MCF 10A (cell line): ENCODE results near the gene ZNF518A. TPM values are rescaled to one million over a fixed set of nuclear protein-coding genes. Genes with fewer than 3 reads are reported as not detected.

ENCODE experiments used
- BruUV-seq: library from RNA; stranded (reverse); fragments of 400-500 nt; replicated peaks from 2 replicates; lab custom pipeline; 2021; lab: Mats Ljungman, UMichigan
- CTCF ChIA-PET: fragments of 300-600 bp; sonication (Branson Sonifier 250); formaldehyde crosslinking; extraction: SDS; loops from one replicate; lab custom pipeline; 2021; ENCODE audit warnings: antibody characterized with exemption, inconsistent platforms; lab: Yijun Ruan, JAX
- POLR2A ChIA-PET: fragments of 300-600, 350-650 bp; sonication (Branson Sonifier 250); formaldehyde crosslinking; extraction: SDS; loops from one replicate; lab custom pipeline; 2020; ENCODE audit warnings: antibody characterized with exemption, inconsistent platforms; lab: Yijun Ruan, JAX
- DNase-seq: peaks from one replicate; pipeline ENCODE4 v3.0.0-alpha.2; 2018; ENCODE audit not compliant: unreplicated experiment
- H3K27ac Mint-ChIP-seq: one replicate; pipeline ENCODE4 v1.8.0; 2022; ENCODE audit warnings: mild to moderate bottlenecking, low read depth, mixed read lengths; ENCODE audit not compliant: unreplicated experiment
- H3K27me3 Mint-ChIP-seq: one replicate; pipeline ENCODE4 v1.8.0; 2022; ENCODE audit warnings: mixed read lengths; ENCODE audit not compliant: insufficient read depth, unreplicated experiment
- H3K36me3 Mint-ChIP-seq: one replicate; pipeline ENCODE4 v1.8.0; 2022; ENCODE audit warnings: mild to moderate bottlenecking, moderate library complexity, mixed read lengths; ENCODE audit not compliant: insufficient read depth, unreplicated experiment
- H3K4me1 Mint-ChIP-seq: one replicate; pipeline ENCODE4 v1.8.0; 2022; ENCODE audit warnings: mixed read lengths; ENCODE audit not compliant: insufficient read depth, unreplicated experiment
- H3K4me3 Mint-ChIP-seq: one replicate; pipeline ENCODE4 v1.8.0; 2022; ENCODE audit warnings: mild to moderate bottlenecking, moderate library complexity, mixed read lengths; ENCODE audit not compliant: unreplicated experiment
- H3K9me3 Mint-ChIP-seq: one replicate; pipeline ENCODE4 v1.8.0; 2022; ENCODE audit warnings: mixed read lengths; ENCODE audit not compliant: unreplicated experiment
- intact Hi-C: fragments of 100-400 bp; cut with micrococcal nuclease; formaldehyde crosslinking; loops from 2 replicates; pipeline ENCODE4 v1.14.1; 2022
- total RNA-seq: library from RNA; stranded (reverse); gene quantifications from 2 replicates; pipeline ENCODE4 v1.2.3, GENCODE V29; 2022
- TF ChIP-seq, protein P1 (sequence below): fragments of 200-600 bp; IDR thresholded peaks from one replicate; pipeline ENCODE4 v1.8.0; 2022; ENCODE audit warnings: antibody characterized with exemption, mild to moderate bottlenecking; ENCODE audit not compliant: unreplicated experiment

ZNF518A gene
- total RNA-seq, 1 experiment from 2014 or later, result 14.7 TPM

DNA sequence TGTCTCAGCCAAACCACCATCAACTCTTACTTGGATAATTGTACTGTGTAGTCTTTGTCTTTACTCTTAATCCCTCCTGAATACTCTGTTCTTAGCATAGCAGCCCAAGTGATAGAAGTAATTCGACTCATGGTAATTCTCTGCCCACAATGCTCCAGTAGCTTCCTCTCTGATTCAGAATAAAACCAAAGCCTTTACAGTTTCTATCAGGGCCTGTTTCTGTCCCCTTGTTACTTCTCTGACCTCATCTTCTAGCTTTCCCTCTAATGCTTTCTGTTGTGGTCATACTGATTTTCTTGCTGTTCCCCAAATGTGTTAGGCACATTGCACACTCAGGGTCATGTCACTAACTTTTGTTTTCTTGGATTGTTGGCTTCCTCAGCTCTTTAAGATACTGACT lies 8.0 kb downstream of the ZNF518A start:
- TF ChIP-seq, protein P1, sequence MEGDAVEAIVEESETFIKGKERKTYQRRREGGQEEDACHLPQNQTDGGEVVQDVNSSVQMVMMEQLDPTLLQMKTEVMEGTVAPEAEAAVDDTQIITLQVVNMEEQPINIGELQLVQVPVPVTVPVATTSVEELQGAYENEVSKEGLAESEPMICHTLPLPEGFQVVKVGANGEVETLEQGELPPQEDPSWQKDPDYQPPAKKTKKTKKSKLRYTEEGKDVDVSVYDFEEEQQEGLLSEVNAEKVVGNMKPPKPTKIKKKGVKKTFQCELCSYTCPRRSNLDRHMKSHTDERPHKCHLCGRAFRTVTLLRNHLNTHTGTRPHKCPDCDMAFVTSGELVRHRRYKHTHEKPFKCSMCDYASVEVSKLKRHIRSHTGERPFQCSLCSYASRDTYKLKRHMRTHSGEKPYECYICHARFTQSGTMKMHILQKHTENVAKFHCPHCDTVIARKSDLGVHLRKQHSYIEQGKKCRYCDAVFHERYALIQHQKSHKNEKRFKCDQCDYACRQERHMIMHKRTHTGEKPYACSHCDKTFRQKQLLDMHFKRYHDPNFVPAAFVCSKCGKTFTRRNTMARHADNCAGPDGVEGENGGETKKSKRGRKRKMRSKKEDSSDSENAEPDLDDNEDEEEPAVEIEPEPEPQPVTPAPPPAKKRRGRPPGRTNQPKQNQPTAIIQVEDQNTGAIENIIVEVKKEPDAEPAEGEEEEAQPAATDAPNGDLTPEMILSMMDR, result no peak
- BruUV-seq, result no TSS peak
- CTCF ChIA-PET, result interaction anchor here (0.6 to 0.9 kb wide), 2 partner anchors 92 to 1533 kb away, joined by 3 to 4 read pairs; no protein-coding TSS in a partner anchor
- no peaks in the 10 kb centered on the region for H3K27me3 Mint-ChIP-seq
- no peak overlapping the region for H3K4me3 Mint-ChIP-seq
- H3K27ac Mint-ChIP-seq, result no peak overlapping the region
- H3K9me3 Mint-ChIP-seq, result no peaks in the 10 kb centered on the region
- peaks cover 40% of the 10 kb centered on the region for H3K36me3 Mint-ChIP-seq
- DNase-seq, result no peak
- POLR2A ChIA-PET, result interaction anchor here (0.7 kb wide), 1 partner anchor 31 kb away, joined by 3 read pairs; no protein-coding TSS in a partner anchor
- intact Hi-C loops, result loop anchor here (10.0 kb wide), 1 partner anchor 123 kb away; no protein-coding TSS in a partner anchor
- H3K4me1 Mint-ChIP-seq, result peaks cover 4% of the 10 kb centered on the region

DNA sequence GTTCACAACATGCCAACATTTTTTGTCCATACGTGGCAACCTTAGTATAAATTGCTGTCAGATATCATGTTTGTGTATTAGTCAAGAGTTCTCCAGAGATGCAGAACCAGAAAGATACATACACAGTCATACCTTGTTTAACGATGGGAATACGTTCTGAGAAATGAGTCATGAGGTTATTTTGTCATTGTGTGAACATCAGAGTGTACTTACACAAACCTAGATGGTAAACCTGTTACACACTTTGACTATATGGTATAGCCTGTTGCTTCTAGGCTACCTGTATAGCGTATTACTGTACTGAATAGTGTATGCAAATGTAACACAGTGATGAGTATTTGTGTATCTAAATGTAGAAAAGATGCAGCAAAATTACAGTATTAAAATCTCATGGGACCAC lies 22.3 kb downstream of the ZNF518A start:
- BruUV-seq, result no TSS peak
- no peak overlapping the region for H3K27ac Mint-ChIP-seq
- ChIA-PET CTCF (no interaction called here), POLR2A (no interaction called here)
- H3K36me3 Mint-ChIP-seq, result peaks cover 62% of the 10 kb centered on the region
- intact Hi-C loops, result no loop called here
- no peak overlapping the region for H3K4me3 Mint-ChIP-seq
- no peaks in the 10 kb centered on the region for H3K27me3 Mint-ChIP-seq
- H3K9me3 Mint-ChIP-seq, result no peaks in the 10 kb centered on the region
- no peaks in the 10 kb centered on the region for H3K4me1 Mint-ChIP-seq
- no peak for DNase-seq
- TF ChIP-seq, protein P1, result no peak

DNA sequence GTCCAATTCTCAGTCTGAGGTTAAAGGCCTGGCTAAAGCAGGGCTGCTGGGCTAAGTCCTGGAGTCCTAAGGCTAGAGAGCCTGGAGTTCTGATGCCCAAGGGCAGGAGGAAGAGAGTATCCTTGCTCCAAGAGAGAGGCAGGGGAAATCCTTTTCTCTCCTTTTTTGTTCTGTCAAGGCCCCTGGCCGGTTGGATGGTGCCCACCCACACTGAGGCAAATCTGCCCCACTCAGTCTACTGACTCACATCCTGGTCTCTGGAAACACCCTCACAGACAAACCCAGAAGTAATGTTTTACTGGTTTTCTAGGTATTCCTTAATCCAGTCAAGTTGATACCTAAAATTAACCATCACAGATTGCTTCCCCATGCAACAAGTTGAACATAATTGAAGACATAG lies 23.0 kb downstream of the ZNF518A start:
- no peak for DNase-seq
- H3K36me3 Mint-ChIP-seq, result peaks cover 67% of the 10 kb centered on the region
- BruUV-seq, result no TSS peak
- no peak overlapping the region for H3K27ac Mint-ChIP-seq
- ChIA-PET POLR2A (no interaction called here), CTCF (interaction anchor here (0.6 kb wide), 1 partner anchor 1624 kb away, joined by 5 read pairs; no protein-coding TSS in a partner anchor)
- H3K4me3 Mint-ChIP-seq, result no peak overlapping the region
- intact Hi-C loops, result no loop called here
- no peaks in the 10 kb centered on the region for H3K9me3 Mint-ChIP-seq
- TF ChIP-seq, protein P1, result no peak
- H3K4me1 Mint-ChIP-seq, result no peaks in the 10 kb centered on the region
- H3K27me3 Mint-ChIP-seq, result no peaks in the 10 kb centered on the region

DNA sequence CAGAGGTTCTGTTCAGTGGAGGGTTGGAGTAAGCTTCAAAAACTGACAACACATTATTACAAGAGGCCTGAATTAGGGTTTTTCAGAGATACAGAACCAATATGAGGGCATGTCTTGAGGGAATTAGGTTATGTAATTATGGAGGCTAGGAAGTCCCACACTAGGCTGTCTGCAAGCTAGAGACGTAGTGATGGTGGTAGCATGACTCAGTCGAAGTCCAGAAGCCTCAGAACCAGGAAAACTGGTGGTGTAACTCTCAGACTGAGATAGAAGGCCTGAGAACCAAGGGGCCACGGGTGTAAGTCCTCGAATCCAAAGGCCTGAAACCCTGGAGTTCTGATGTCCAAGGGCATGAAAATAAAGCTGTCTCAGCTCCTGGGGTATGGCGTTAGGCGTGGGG lies 35.6 kb downstream of the ZNF518A start:
- Mint-ChIP-seq H3K4me1 (no peaks in the 10 kb centered on the region), H3K27ac (no peak overlapping the region), H3K4me3 (no peak overlapping the region), H3K36me3 (no peaks in the 10 kb centered on the region), H3K27me3 (no peaks in the 10 kb centered on the region), H3K9me3 (peaks cover 9% of the 10 kb centered on the region)
- TF ChIP-seq, protein P1, result no peak
- no peak for DNase-seq
- ChIA-PET CTCF (interaction anchor here (0.7 kb wide), 1 partner anchor 1659 kb away, joined by 3 read pairs; no protein-coding TSS in a partner anchor), POLR2A (no interaction called here)
- intact Hi-C loops, result no loop called here
- no TSS peak for BruUV-seq
